COLO668 (cell line): Measurements from ENCODE around the gene FMNL1.
A peak's percentile ranks its signal among the peaks of the same experiment; 100 is the strongest.

Experiments
- DNase-seq: peaks from one replicate; lab custom pipeline; 2025; ENCODE audit not compliant: unreplicated experiment; lab: John Stamatoyannopoulos, UW

Gene FMNL1

GRCh38 chr17:45256114-45256966 is 34.7 kb downstream of the FMNL1 start:
- no peak for DNase-seq

- no peak for DNase-seq
Observed at GRCh38 chr17:45257115-45257514, 35.4 kb downstream of the FMNL1 start.

GRCh38 chr17:45258981-45259380 is 37.3 kb downstream of the FMNL1 start:
- no peak for DNase-seq

- no peak for DNase-seq
Observed at GRCh38 chr17:45260204-45260783, 38.6 kb downstream of the FMNL1 start.

GRCh38 chr17:45261577-45262515 is 40.2 kb downstream of the FMNL1 start, which contains the start of gene SPATA32:
Gene SPATA32, minus strand, starts transcription at chr17:45262094. Its CDS starts 78 bp downstream, at chr17:45262016.
- DNase-seq, result no peak

- DNase-seq, result no peak
Observed at GRCh38 chr17:45262516-45263476, 41.1 kb downstream of the FMNL1 start.

- no peak for DNase-seq
Observed at GRCh38 chr17:45263477-45263860, 41.8 kb downstream of the FMNL1 start.

- no peak for DNase-seq
Observed at GRCh38 chr17:45264430-45264829, 42.7 kb downstream of the FMNL1 start.

GRCh38 chr17:45264988-45265387 is 43.3 kb downstream of the FMNL1 start:
- no peak for DNase-seq

- no peak for DNase-seq
Observed at GRCh38 chr17:45265821-45266220, 44.1 kb downstream of the FMNL1 start.

- DNase-seq, result no peak
Observed at GRCh38 chr17:45266372-45266926, 44.8 kb downstream of the FMNL1 start.

GRCh38 chr17:45267436-45268055 is 45.9 kb downstream of the FMNL1 start:
- no peak for DNase-seq

GRCh38 chr17:45269912-45270311 is 48.2 kb downstream of the FMNL1 start:
- DNase-seq, result no peak

GRCh38 chr17:45270828-45271418 is 49.2 kb downstream of the FMNL1 start:
- DNase-seq, result peak; percentile 4

- no peak for DNase-seq
Observed at GRCh38 chr17:45271603-45272002, 49.9 kb downstream of the FMNL1 start.

GRCh38 chr17:45273551-45273957 is 51.9 kb downstream of the FMNL1 start:
- DNase-seq, result no peak

GRCh38 chr17:45274033-45274432 is 52.3 kb downstream of the FMNL1 start:
- DNase-seq, result no peak

GRCh38 chr17:45276031-45276430 is 54.3 kb downstream of the FMNL1 start:
- no peak for DNase-seq

- DNase-seq, result peak; percentile 81
Observed at GRCh38 chr17:45277216-45277849, 55.6 kb downstream of the FMNL1 start.
